Measurements from ENCODE around the gene TRAK1.

The TRAK1 gene

GRCh38 chr3:42128526-42128925 is 37.4 kb downstream of the TRAK1 start:
- DNase-seq: no peak

GRCh38 chr3:42129014-42129953 is 38.1 kb downstream of the TRAK1 start:
- DNase-seq: no peak

DNA sequence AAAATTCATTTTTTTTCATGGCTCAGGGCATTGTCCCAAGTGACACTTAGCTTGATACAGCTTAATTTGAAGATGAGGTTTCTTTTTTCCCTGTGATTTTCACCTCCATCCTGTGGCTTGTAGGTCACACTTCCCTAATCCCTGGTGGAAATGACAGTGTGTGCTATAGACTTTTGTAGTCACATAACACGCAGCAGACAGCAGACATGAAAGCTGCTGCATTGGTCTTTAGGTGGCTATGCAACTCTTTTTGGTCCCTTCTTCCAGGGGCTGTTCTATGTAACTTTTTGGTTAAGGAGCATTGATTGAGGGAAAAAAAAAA is 38.8 kb downstream of the TRAK1 start:
- no peak for DNase-seq

DNA sequence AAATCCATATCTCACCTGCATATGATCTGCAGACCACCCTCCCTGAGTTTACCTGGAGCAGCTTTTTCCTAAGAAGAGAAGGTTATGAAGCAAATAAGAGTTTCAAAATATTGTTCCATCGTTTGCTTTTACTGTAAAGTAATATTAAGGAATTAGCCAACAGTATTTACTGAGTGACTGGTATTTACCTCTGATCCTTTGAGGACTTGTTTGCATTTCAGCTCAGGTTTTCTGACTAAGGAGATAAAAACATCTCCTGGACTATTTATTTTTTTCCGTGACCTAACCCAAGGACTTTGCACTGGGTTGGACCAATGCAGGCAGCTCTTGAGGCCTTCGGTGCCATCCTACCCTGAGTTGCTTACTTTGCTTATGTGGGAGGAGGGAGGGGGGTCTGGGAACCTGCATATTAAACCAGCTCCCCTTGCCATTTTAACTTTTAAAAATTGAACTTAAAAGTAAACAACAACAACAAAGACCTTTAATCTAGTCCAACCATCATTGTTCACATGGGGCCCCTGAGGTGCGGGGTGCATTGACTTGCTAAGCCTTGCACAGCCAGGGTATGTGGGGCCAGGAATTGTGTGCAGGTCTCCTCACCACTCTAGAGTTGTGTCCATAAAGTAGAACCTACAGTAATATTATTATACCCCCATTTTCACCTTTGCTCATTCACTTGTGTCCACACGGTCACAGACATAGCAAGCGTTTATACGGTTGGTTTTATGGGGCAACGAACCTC is 39.3 kb downstream of the TRAK1 start:
- DNase-seq: no peak

- no peak for DNase-seq
Measured at GRCh38 chr3:42133500-42134298, 42.5 kb downstream of the TRAK1 start.

GRCh38 chr3:42134867-42135464 is 43.8 kb downstream of the TRAK1 start:
- DNase-seq: no peak

- DNase-seq: no peak
Measured at GRCh38 chr3:42139621-42140453, 48.7 kb downstream of the TRAK1 start.

- no peak for DNase-seq
Measured at GRCh38 chr3:42140665-42141203, 49.6 kb downstream of the TRAK1 start.

GRCh38 chr3:42143440-42143839 is 52.3 kb downstream of the TRAK1 start:
- no peak for DNase-seq

GRCh38 chr3:42144209-42144608 is 53.1 kb downstream of the TRAK1 start:
- no peak for DNase-seq

- DNase-seq: no peak
Measured at GRCh38 chr3:42148086-42148848, 57.1 kb downstream of the TRAK1 start.

- DNase-seq: peak; percentile 91
Measured at GRCh38 chr3:42148982-42149432, 57.9 kb downstream of the TRAK1 start.

DNA sequence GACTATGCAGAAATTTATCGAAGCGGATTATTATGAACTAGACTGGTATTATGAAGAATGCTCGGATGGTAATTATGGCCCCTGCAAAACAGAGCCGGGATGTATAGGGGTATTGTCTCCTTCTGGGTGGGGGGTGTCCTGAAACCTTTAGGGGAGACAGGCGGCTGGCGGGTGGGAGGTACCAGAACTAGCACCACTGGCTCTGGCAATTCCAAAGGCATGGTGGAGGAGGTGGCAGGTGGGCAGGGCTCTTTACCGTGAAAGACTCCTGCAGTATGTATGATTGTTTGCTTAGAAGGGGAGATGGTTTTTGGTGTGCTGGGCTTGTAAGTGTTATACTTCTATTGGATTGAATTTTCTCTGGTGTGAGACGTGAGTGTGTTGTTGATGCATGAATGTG is 58.4 kb downstream of the TRAK1 start:
- no peak for DNase-seq

- DNase-seq: no peak
Measured at GRCh38 chr3:42149975-42150374, 58.8 kb downstream of the TRAK1 start.

DNA sequence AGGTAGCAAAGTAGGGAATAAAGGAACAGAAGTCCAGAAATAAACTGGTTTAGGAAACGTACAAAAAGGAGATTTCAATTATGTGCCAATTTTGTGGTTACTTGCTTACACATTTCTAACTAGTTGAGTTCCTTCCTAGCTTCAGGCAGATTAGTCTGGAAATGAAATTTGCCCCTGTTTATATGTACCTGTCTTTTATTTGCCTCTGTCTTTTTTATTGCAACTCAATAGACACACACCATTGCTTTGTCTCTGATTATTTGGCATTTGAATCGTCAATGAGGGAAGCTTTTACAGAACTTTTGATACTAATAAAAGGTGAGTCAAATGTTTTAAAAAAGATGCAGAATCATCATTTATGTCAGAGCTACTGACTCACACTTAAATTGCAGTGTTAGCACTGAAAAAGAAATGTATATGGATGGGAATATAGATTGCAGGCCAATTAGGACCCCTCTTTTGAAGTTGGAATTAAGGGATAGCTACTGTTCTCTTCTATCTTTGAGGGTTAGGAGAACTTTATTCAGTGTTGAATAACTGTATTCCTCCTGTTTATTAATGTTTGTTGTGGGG is 60.5 kb downstream of the TRAK1 start:
- no peak for DNase-seq

GRCh38 chr3:42152193-42152592 is 61.0 kb downstream of the TRAK1 start:
- no peak for DNase-seq

DNA sequence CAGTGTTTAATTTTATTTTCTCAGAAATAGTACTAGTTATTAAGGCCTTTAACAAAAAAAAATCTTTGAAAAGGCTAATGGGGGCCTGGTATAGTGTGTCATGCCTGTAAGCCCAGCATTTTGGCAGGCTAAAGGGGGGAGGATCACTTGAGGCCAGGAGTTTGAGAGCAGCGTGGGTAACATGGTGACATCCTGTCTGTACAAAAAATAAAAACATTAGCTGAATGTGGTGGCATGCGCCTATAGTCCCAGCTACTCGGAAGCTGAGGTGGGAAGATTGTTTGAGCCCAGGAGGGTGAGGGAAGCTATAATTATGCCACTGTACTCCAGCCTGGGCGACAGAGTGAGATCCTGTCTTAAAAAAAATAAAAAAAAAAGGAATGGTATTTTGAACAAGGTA is 61.9 kb downstream of the TRAK1 start:
- DNase-seq: no peak

DNA sequence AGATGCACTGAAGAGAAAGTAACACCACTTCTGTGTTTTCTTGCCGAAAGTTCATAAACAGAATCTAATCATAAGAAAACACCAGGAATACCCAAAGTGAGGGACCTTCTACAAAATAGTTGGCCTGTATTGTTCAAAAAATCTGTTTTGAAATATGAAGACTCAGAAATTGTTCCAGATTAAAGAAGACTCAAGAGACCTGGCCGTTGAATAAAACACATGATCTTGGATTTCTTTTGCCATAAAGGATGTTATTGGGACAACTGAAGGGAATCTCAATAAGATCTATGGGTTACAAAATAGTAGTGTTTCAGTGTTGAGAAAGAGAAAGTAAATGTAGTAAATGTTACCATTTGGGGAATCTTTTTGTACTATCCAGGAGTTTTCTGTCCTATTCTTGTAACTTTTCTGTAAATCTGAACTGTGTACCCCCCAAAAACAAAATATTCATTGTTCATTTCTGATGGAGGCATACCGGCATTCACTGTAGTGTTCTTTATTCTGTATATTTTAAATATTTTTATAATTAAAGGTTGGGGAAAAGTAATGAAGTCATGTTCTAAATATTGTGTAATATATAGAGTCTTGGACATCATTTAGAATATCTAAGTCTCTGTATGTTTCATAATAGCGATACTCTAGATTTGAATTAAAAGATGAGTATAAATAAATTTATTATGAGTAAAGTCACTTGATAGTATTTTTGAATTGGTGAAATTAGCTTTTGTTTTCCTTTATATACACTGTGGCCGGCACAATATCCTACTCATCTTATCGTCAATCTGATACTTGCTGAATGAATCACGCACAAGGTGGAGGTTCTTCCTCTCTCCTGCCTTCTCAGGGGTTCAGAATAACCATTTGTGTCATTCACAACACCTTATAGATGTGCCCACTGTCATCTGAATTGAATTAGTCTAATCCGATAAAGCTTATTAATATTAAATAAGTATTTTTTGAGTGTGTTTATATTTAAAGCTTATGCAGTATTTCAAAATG is 66.7 kb downstream of the TRAK1 start:
- no peak for DNase-seq

GRCh38 chr3:42159147-42159546 is 68.0 kb downstream of the TRAK1 start:
- no peak for DNase-seq
